GM19372 (cell line): ENCODE results near the gene PTPN4.
"Not testable (repeated sequence)": the region's sequence is repeated elsewhere in the genome, so short reads cannot be mapped to it uniquely, and the experiment has no call there.

ENCODE experiments used
- ATAC-seq: cut with Tn5 transposase; IDR thresholded peaks from one replicate; pipeline ENCODE4 v1.9.1; 2021; ENCODE audit warnings: mild to moderate bottlenecking, low read depth, moderate library complexity; ENCODE audit not compliant: unreplicated experiment

PTPN4 gene

DNA sequence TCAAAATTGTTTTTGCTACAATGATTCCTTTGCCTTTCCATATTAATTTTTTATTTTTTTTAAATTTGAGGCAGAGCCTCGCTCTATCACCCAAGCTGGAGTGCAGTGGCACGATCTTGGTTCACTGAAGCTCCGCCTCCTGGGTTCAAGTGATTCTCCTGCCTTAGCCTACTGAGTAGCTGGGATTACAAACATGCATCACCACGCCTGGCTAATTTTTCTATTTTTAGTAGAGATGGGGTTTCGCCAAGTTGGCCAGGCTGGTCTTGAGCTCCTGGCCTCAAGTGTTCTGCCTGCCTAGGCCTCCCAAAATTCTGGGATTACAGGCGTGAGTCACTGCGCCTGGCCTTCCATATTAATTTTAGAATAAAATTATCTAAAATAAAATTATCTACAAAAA is 41.3 kb downstream of the PTPN4 start:
- ATAC-seq: no peak

DNA sequence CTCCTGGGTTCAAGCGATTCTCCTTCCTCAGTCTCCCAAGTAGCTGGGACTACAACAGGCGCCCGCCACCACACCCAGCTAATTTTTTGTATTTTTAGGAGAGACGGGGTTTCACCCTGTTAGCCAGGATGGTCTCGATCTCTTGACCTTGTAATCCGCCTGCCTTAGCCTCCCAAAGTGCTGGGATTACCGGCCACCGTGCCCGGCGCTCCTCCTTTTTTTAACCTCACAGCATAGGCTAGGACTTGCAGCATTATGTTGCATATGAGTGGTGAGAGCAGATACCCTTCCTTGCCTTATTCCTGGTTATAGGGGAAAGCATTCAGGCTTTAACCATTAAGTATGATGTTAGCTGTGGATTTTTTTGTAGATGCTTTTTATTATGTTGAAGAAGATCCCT is 42.3 kb downstream of the PTPN4 start:
- not testable (repeated sequence) for ATAC-seq

DNA sequence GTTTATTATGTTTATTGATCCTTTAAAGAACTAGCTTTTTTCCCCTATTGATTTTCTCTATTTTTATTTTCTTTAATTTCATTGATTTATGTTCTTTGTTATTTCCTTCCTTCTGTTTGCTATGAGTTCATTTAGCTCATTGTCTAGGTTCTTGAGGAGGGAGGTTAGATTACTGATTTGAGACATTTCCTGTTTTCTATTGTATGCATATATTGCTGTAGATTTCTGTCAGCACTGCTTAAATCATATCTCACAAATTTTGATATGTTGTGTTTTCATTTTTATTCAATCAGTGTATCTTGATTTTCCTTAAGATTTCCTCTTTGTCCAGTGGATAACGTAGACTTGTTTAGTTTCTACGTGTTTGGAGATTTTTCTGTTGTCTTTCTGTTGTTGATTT is 43.4 kb downstream of the PTPN4 start:
- ATAC-seq: no peak

DNA sequence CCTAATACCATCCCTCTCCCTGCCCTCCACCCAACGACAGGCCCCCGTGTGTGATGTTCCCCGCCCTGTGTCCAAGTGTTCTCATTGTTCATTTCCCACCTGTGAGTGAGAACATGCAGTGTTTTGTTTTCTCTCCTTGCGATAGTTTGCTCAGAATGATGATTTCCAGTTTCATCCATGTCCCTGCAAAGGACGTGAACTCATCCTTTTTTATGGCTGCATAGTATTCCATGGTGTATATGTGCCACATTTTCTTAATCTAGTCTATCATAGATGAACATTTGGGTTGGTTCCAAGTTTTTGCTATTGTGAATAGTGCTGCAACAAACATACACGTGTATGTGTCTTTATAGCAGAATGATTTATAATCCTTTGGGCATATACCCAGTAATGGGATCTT is 44.7 kb downstream of the PTPN4 start:
- not testable (repeated sequence) for ATAC-seq

DNA sequence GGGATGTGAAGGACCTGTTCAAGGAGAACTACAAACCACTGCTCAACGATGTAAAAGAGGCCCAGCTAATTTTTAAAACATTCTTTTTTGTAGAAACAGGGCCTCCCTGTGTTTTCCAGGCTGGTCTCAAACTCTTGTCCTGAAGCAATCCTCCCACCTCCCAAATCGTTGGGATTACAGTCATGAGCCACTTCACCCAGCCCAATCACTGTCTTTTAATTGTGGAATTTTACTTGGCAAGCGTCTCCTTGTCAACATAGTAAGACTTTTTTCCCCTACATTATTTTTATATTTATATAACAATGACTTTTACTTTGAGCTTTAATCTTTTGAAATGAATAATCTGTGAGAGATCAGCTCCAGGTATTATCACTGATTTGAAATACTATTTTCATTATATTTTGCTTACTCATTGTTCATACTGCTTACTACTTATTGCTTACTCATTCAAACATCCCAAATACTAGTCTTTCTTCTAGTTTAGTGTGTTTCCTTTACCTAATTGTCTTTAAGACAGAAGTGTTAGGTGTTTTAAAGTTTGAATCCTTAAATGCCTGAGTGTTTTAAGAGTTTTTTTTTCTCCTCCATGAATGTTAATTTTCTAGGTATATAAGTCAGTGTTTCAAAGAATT is 48.9 kb downstream of the PTPN4 start:
- no peak for ATAC-seq

DNA sequence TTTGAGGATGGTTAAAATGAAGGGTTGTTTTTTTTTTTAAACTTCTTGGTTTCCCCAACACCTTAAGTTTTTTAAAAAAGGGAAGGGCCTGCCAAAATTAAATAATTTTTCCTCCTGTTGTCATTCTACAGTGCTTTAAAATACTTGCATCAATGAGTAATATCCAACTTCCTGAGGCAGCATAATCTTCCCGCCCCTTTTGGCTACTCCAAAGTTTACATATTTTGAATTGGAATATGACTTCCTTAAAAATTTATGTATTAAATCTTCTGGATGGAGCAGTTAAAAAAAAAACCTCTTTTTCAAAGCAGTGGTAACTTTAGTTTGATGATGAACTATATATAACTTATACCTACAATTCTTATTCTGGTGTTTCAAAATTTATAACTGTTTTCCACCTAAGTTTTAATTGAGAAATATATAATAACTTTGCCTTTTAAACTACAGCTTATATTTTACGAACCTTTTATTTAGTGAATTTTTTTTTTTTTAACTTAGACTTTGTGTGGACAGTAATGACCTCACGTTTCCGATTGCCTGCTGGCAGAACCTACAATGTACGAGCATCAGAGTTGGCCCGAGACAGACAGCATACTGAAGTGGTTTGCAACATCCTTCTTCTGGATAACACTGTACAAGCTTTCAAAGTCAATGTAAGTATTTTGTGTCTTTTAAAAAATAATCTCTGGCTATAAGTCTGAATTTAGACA is 49.8 kb downstream of the PTPN4 start:
- no peak for ATAC-seq

DNA sequence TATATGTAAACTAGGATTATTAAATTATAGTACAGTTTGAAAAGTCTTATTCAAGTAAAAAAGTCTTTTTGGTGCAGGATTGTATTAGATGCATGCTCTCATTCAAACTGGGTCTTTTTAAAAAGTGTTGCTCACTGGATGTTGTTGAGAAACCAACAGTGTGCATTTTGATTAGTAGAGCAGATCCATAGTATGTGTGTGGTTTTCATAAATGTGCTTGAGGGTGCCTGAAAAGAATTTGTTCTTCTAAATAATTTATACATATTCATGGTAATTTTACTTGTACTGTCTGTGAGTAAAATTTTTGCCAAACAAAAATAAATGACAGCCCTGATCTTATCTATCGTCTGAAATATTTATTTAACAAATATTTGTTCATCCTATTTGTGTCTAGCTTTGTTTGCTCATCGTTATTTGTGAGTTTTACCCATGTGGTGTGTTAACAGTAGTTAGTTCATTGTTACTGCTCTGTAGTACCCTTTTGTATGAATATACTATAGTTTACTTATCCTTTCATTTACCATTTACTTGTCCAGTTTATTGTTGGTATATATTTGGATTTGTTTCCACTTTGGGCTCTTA is 50.4 kb downstream of the PTPN4 start:
- ATAC-seq: no peak

DNA sequence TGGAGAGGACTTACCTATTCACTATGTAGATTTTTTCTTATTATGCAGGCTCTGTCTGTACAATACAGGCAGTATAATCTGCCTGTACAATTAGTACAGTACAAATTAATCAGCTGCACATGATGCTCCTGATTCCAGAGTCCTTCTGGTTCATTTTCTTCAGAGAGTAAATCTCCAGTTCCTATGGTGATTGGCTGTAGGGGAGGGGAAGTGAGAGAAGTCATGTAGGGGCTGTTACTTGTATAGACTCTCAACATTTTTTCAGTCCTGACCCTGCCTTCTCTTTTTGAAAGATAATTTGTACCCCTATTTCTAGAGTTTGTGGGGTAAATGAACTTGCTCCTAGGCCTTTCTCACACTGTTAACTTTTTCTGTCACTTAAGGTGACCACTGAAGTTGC is 54.5 kb downstream of the PTPN4 start:
- ATAC-seq: no peak

DNA sequence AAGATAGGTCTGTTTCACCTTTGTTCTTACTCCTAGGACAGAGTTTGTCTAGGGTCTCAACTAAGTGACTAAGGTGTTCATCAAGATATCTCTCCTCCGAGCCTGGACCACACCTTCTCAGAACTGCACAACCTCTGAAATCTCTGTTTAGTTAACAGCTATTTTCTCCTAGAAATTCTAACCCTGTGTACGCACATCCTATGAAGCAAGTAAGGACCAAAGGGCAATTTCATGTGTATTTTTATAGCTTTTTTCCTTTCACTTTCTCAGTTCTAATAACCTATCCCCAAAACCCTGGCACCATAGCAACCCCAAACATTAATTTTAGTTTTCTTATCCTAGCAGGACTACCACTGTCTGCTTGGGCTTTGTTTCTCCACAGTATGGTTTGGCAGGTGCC is 59.1 kb downstream of the PTPN4 start:
- ATAC-seq: no peak

DNA sequence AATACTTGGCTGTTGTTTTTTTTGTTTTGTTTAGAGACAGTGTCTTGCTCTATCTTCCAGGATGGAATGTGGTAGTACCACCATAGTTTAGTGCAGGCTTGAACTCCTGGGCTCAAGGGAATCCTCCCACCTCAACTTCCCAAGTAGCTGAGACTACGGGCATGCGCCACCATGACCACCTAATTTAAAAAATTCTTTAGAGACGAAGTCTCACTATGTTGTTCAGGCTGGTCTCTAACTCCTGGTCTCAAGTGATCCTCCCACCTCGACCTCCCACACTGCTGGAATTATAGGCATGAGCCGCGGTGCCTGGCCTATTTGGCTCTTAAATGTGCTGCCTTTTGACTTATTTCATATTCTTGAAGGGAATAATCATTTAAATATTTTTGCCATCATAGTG is 60.1 kb downstream of the PTPN4 start:
- no peak for ATAC-seq

DNA sequence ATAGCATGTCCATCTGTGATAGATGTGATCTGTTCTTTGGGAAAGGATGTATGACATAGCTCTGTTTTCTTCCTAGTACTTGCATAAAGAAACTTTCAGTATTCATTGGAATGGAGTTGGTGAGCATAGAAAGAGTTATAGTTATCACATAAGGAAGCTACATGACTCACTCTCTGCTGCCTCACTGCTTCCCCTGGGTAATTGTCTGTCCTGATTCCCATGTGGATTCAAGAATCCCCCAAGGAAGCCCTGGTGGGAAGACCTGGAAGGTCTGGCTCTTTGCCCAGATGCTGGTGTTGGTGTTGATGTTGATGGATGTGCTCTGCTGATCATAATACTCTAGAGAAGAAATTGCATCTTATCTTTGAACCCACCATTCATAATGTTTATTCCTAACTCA is 60.6 kb downstream of the PTPN4 start:
- no peak for ATAC-seq

DNA sequence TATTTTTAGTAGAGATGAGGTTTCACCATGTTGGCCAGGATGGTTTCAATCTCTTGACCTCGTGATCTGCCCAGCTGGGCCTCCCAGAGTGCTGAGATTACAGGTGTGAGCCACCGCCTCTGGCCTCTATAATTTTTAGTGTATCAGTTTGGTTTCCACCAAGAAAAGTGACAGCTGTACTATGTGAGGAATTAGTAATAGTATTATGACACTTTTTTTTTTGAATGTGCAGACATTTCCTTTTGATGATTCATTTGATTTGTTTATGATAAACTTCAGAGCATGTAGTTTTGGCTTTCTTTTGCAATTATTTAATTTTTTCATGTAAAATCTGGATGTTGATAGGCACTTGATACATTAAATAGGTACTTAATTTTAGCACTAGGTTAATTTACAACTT is 61.5 kb downstream of the PTPN4 start:
- no peak for ATAC-seq

DNA sequence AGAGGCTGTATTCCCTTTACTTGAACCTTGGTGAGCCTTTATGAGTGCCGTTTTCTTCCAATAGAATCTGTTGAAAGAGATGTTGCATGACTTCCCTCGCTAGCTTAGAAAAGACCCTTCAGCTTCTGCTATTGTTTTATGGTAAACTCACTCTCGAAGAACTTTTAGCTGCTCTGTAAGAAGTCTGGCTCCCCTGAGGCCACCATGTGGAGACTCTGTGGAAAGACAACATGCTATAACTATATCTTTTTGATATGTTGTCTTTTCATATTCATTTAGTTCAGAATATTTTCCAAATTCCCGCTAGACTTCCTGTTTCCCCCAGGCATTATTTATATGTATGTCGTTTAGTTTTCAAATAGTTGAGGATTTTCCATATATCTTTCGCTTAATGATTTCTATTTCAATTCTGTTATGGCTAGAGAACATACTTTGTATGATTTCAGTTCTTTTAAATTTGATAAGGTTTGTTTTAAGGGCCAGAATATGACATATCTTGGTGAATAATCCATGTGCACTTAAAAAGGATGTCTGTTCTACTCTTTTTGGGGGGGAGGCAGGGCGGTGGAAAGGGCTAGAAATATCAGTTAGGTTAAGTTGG is 64.1 kb downstream of the PTPN4 start:
- ATAC-seq: no peak

DNA sequence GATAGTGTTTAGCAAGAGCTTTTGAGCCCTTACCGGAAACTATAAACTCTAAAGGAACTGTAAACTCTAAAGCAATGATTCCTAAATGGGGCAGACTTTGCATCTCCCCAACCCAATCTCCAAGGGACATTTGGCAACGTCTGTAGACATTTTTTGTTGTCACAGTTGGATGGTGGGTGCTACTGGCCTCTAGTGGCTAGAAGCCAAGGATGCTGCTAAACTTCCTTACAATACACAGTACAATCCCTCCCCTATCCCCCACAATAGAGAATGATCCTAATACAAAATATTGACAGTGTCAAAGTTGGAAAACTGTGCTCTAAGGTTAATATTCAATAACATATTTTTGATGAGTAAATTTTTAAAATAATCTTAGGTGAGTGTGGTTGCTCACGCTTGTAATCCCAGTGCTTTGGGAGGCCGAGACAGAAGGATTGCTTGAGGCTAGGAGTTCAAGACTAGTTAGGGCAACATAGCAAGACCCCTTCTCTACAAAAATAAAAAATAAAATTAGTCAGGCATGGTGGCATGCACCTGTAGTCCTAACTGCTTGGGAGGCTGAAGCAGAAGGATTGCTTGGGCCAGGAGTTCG is 66.7 kb downstream of the PTPN4 start:
- no peak for ATAC-seq

DNA sequence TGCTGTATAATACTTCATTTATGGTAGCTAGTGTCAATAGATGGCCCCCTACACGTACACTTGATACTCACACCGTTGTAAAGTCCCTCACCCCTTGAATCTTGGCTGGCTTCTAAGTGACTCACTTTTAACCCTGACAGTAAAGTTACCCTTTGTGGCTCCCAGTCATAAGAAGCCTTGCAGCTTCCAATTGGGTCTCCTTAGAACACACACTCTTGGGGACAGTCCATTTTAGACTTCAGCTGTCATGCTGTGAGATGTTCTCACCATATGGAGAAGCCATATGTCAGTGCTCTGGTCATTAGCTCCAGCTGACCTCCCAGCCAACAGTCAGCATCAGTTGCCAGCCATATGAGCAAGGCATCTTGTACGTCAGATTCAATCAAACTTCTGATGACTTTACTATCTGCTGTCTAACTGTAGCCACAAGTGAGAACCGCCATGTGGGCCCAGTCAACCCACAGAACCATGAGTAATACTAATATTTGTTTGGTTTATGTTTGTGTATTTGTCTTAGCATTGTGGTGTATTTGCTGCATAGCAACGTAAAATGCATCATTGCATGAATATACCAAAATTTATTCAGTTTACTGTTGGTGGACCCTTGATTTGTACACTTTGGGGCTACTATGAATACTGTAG is 68.3 kb downstream of the PTPN4 start:
- no peak for ATAC-seq

DNA sequence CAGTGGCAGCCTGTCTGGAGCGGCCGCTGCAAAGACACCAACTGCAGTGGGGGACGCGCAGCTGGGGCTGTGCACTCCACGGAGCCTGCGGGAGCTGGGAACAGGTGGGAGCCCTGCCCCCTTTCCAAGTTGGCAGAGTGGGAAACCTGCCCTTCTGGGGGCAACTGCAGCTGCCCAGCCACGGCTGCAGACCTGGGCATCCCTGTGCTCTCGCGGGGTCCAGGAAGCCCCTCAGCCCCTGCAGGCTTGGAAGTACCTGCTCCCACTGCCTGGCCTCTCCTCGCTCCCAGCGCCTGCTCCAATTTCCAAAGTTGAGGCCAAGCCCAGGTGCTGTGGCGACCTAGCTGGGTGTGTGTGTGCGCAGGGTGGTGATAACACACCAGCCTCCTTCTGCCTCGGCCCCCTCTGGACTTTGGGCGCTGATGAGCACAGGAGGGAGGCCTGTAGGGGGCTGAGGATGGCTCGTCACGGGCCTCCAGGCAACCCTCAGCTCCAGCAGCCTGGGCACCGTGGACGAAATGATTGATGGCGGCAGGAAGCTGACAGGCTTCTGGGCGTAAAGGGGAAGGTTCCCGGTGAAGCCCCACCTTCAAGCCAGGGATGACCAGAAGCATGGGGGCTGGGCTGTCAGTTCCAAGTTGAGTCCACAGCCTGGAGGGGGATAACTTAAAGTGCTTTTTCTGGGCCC is 76.9 kb downstream of the PTPN4 start:
- ATAC-seq: no peak

DNA sequence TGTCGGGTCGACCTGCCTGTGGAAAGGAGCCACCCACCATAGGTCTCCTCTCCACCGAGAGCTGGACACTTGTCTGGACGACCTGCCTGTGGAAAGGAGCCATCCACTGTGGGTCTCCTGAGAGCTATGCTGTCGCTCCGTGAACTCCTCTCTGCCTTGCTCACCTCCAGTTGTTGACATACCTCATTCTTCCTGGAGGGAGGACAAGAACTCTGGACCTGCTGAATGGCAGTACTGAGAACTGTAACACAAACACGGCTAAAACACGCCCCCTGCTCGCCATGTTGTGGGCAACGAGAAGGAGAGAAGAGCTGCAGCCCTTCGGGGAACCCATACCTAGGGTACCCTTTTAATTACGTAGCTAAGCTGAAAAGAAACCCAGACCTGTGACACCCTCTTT is 77.6 kb downstream of the PTPN4 start:
- ATAC-seq: no peak

DNA sequence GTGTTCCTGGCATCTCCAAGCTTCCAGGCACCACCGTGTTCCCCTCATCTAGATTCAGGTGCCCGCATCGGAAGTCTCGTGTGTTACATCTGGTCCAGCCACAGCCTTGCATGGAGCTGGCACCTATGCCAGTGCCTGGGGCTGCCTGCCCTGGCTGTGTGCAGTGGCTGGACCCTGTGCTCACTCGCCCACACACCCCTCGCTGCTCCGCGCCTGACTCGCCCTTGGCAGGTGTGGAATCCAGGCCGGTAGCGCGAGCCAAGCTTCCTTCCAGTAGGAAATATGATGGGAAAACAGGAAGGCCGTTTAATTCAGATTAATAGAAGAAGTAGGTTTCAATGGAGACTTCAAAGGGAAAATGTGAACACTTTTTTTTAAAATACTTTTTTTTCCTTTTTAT is 78.0 kb downstream of the PTPN4 start:
- no peak for ATAC-seq

DNA sequence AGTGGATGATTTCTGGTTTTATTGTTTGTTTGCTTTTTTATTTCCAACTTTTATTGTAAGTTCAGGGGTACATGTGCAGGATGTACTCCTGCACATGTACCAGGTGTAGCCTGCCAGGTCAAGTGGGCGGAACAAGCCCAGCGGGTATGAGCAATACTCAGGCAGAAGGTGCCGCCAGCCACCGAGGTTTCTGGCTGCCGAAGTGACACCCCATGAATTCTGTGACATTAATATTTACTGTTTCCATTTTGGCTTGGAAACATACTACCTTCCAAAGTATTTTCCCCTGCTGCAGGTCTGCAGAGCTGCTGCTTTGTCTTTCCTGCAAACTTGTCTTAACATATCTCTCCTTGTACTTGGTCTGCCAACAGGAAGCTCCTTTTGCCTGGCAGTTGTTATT is 78.5 kb downstream of the PTPN4 start:
- no peak for ATAC-seq

DNA sequence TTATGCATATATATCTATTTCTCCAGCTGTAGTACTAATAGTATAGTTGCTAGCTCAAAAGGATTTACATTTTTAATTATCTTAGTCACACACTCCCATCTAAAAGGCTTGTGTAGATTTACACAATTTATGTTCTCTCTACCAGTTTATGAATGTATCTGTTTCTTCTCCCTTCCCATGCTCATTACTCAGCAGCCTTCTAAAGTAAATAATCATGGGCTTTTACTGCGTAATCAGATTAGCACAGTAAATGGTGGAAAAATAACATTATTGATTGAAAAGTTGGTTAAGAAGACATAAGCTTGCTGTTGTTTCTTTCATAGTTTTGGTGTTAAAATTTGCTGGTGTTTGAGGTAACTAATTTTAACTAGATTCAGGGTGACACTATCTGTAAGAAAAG is 81.8 kb downstream of the PTPN4 start:
- no peak for ATAC-seq
